Motor neuron (in vitro differentiated cells): ENCODE data around the gene AOPEP. TPM values are rescaled to one million over a fixed set of nuclear protein-coding genes. Genes with fewer than 3 reads are reported as not detected.

ENCODE experiments used
- ATAC-seq, 8 experiments: fragments of 200-7000 bp; cut with Tn5 transposase; replicated peaks in 6 of 8; 2 replicates each; pipeline ENCODE4 v1.8.0; 2021; ENCODE audit warnings: mild to moderate bottlenecking in 8 of 8, moderate library complexity in 8 of 8
- H3K27ac ChIP-seq, 2 donors: fragments of 250-450 bp; sonication (Bioruptor Pico); 2 replicates each; pipeline ENCODE4 v1.9.0; 2021; ENCODE audit warnings: antibody characterized with exemption in 2 of 2, mild to moderate bottlenecking in 2 of 2, moderate library complexity in 1 of 2
- H3K4me1 ChIP-seq, 2 donors: fragments of 250-450 bp; sonication (Bioruptor Pico); replicated peaks in 1 of 2; 2 replicates each; pipeline ENCODE4 v1.6.1; 2021; ENCODE audit warnings: antibody characterized with exemption in 2 of 2, mild to moderate bottlenecking in 2 of 2, moderate library complexity in 1 of 2
- H3K4me3 ChIP-seq, 5 donors: fragments of 250-450 bp; sonication (Bioruptor Pico); 2 replicates each; pipeline ENCODE4 v1.9.0; 2021; ENCODE audit warnings: antibody characterized with exemption in 5 of 5, mild to moderate bottlenecking in 5 of 5, moderate library complexity in 4 of 5
- WGBS, 10 experiments: fragments of 450-650 bp; shearing (Covaris generic); methylation state at CpG; one replicate each; pipeline ENCODE4 v1.0.0; 2022; 5-methylcytosine and 5-hydroxymethylcytosine counted together
- in situ Hi-C, 9 experiments: fragments of 400-800 bp; cut with MboI; loops; one replicate each; pipeline ENCODE4 v1.15.0; 2021; ENCODE audit warnings: low sequenced_read_pairs in 9 of 9, low pct_unique_long_range_greater_than_20kb in 2 of 9; ENCODE audit not compliant: unreplicated experiment in 9 of 9
- total RNA-seq, 8 experiments: library from RNA; unstranded; fragments of 300-600 nt; gene quantifications; 2 replicates each; pipeline versions ENCODE4 v1.2.3 to v1.2.4, GENCODE V29; 2022

Gene AOPEP
- total RNA-seq, 8 experiments from 2014 or later, result 8.0 to 152 (median 16.8) TPM

- no peak overlapping the region for H3K27ac ChIP-seq
- no peak for ATAC-seq
- H3K4me3 ChIP-seq, result no peak overlapping the region
- H3K4me1 ChIP-seq, result peaks cover 15 to 33% of the 10 kb centered on the region in 2 donors
- 32 to 100% (median 90%) methylated on average over 1 to 4 of the region's 4 CpGs; no CpG with 5 or more reads in 1 of the 10 experiments for WGBS, 10 experiments
- in situ Hi-C loops, result no loop called here
Observed at GRCh38 chr9:95030344-95030743, 303.8 kb downstream of the AOPEP start.

GRCh38 chr9:95030920-95031642, 304.6 kb downstream of the AOPEP start:
- whole genome bisulfite sequencing, 10 experiments, result 47 to 94% (median 89%) methylated on average over 2 to 9 of the region's 10 CpGs
- Histone ChIP-seq H3K4me3 (no peak overlapping the region), H3K27ac (no peak overlapping the region), H3K4me1 (peaks cover 11 to 27% of the 10 kb centered on the region in 2 donors)
- ATAC-seq, result peak in 3 of 8 experiments; percentile 28 to 39 (median 37)
- in situ Hi-C loops, result no loop called here

- H3K4me3 ChIP-seq, result no peak overlapping the region
- no peak overlapping the region for H3K27ac ChIP-seq
- in situ Hi-C loops, result no loop called here
- ATAC-seq, result no peak
- H3K4me1 ChIP-seq, result peaks cover 11 to 19% of the 10 kb centered on the region in 2 donors
- 80 to 100% (median 100%) methylated on average over 1 to 3 of the region's 5 CpGs; no CpG with 5 or more reads in 3 of the 10 experiments for WGBS, 10 experiments
Observed at GRCh38 chr9:95031711-95032461, 305.4 kb downstream of the AOPEP start.

GRCh38 chr9:95032580-95033341, 306.3 kb downstream of the AOPEP start:
- ATAC-seq, result no peak
- WGBS, 10 experiments, result 40 to 92% (median 63%) methylated on average over 1 to 7 of the region's 9 CpGs; no CpG with 5 or more reads in 1 of the 10 experiments
- in situ Hi-C loops, result no loop called here
- Histone ChIP-seq H3K27ac (no peak overlapping the region), H3K4me1 (peaks cover 11 to 19% of the 10 kb centered on the region in 2 donors), H3K4me3 (no peak overlapping the region)

- ATAC-seq, result no peak
- H3K27ac ChIP-seq, result no peak overlapping the region
- H3K4me3 ChIP-seq, result no peak overlapping the region
- H3K4me1 ChIP-seq, result peaks cover 2 to 7% of the 10 kb centered on the region in 2 donors
- 34 to 100% (median 80%) methylated on average over 1 to 3 of the region's 3 CpGs; no CpG with 5 or more reads in 3 of the 10 experiments for WGBS, 10 experiments
- in situ Hi-C loops, result no loop called here
Observed at GRCh38 chr9:95035846-95036245, 309.3 kb downstream of the AOPEP start.

- Histone ChIP-seq H3K27ac (no peak overlapping the region), H3K4me3 (no peak overlapping the region), H3K4me1 (peaks cover 3 to 11% of the 10 kb centered on the region in 2 donors)
- in situ Hi-C loops, result no loop called here
- WGBS, 10 experiments, result 56 to 100% (median 75%) methylated on average over 1 to 2 of the region's 2 CpGs
- no peak for ATAC-seq
Observed at GRCh38 chr9:95036676-95037075, 310.2 kb downstream of the AOPEP start.

- Histone ChIP-seq H3K4me3 (no peak overlapping the region), H3K4me1 (peaks cover 3 to 9% of the 10 kb centered on the region in 2 donors), H3K27ac (no peak overlapping the region)
- peak in 3 of 8 experiments; percentile 79 to 97 (median 86) for ATAC-seq
- in situ Hi-C loops, result no loop called here
- WGBS, 10 experiments, result 87 to 100% (median 94%) methylated on average over 1 to 6 of the region's 7 CpGs; no CpG with 5 or more reads in 1 of the 10 experiments
Observed at GRCh38 chr9:95037789-95038521, 311.5 kb downstream of the AOPEP start.

- Histone ChIP-seq H3K4me1 (peaks cover 3 to 10% of the 10 kb centered on the region in 2 donors), H3K27ac (no peak overlapping the region), H3K4me3 (no peak overlapping the region)
- no peak for ATAC-seq
- 63 to 100% (median 93%) methylated on average over 1 to 9 of the region's 9 CpGs; no CpG with 5 or more reads in 2 of the 10 experiments for whole genome bisulfite sequencing, 10 experiments
- in situ Hi-C loops, result no loop called here
Observed at GRCh38 chr9:95038666-95039065, 312.2 kb downstream of the AOPEP start.

GRCh38 chr9:95040106-95040505, 313.6 kb downstream of the AOPEP start:
- no peak overlapping the region for H3K27ac ChIP-seq
- peaks cover 3 to 13% of the 10 kb centered on the region in 2 donors for H3K4me1 ChIP-seq
- no peak for ATAC-seq
- no peak overlapping the region for H3K4me3 ChIP-seq
- in situ Hi-C loops, result no loop called here
- WGBS, 10 experiments, result 33 to 100% (median 72%) methylated on average over 1 to 3 of the region's 5 CpGs; no CpG with 5 or more reads in 3 of the 10 experiments

- in situ Hi-C loops, result no loop called here
- WGBS, 10 experiments, result 33 to 100% (median 75%) methylated on average over 1 to 5 of the region's 5 CpGs; no CpG with 5 or more reads in 1 of the 10 experiments
- Histone ChIP-seq H3K4me3 (no peak overlapping the region), H3K4me1 (peaks cover 3 to 25% of the 10 kb centered on the region in 2 donors), H3K27ac (no peak overlapping the region)
- no peak for ATAC-seq
Observed at GRCh38 chr9:95043826-95044225, 317.3 kb downstream of the AOPEP start.

GRCh38 chr9:95044731-95045508, 318.4 kb downstream of the AOPEP start:
- peak in 5 of 8 experiments; percentile 86 to 90 (median 87) for ATAC-seq
- peak overlapping the region in 3 of 5 donors; percentile 8 to 26 (median 15) for H3K4me3 ChIP-seq
- H3K27ac ChIP-seq, result peak overlapping the region in 1 of 2 donors; percentile 28
- in situ Hi-C loops, result no loop called here
- peaks cover 3 to 34% of the 10 kb centered on the region in 2 donors for H3K4me1 ChIP-seq
- WGBS, 10 experiments, result 0 to 100% (median 58%) methylated on average over 1 to 17 of the region's 36 CpGs; no CpG with 5 or more reads in 3 of the 10 experiments
